T47D (cell line): Measurements from ENCODE around the gene AGMO.

ENCODE experiments used
- DNase-seq, 2 experiments: peaks; one replicate each; pipeline versions ENCODE4 v3.0.0 to v3.0.0-alpha.2; 2011 to 2012; ENCODE audit warnings: low read depth in 1 of 2, low spot score in 1 of 2
- JUND ChIP-seq: IDR thresholded peaks from 2 replicates; pipeline ENCODE4 v1.6.1; 2012; ENCODE audit warnings: low read depth
- in situ Hi-C: cut with HindIII; loops from 2 replicates; pipeline ENCODE4 v1.10.0; 2016; ENCODE audit warnings: low sequenced_read_pairs, low pct_unique_long_range_greater_than_20kb

The AGMO gene

DNA sequence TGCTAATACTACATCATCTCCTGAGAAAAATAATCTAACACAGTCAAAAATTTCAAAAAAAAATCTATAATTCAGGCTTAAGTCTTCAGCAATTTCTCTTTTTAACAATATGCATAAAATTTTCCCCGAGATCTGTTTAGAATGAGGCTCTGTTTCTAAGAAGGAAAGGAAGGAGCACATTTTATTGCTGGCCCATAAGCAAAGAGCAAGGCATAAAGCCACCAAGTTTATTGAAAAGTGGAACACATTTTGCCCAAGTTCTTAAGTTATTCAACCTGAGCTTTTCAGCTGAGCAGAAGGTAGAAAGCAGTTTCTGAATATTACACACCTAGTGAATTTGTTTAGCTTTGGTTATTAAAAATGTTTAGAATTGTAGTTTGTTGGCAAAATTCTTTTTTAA lies 73.9 kb downstream of the AGMO start:
- DNase-seq: no peak
- no peak for TF ChIP-seq JUND
- in situ Hi-C loops: no loop called here

DNA sequence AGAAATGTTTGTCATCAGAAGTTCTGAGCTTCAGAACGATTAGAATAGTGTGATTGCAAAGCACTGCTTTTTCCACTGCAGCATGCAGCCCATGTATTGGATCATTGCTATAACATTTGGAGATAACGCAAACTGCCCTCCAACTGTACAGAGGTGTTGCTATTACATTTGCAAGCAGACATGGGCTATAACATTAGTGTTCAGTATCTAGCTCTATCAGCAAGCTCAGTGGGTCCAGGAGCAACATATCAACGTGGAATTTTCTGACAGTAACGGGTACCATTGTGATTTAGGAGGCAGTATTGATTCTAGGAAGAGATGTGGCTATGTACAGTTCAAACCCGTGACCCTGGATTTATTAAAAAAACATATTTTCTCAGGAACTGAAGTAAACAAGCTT lies 75.8 kb downstream of the AGMO start:
- DNase-seq: no peak
- TF ChIP-seq JUND: no peak
- in situ Hi-C loops: no loop called here

DNA sequence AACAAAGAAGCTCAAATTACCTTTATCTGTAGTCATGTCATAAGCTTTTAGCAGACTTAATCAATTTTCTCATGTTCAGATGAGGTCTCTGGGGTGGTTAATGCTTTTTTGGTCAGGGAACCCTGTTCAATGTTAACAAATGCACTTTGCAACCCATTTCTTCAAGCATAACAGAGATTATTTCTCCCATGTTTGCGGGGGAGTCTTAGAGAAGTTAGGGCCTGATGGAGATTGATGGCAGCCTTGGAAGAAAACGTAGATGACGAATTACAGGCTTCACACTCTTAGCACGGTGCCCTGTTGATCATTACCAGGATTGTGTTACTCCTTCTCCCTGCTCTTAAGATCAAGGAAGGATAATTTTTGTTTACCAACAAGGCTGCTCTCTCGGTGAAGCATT lies 76.4 kb downstream of the AGMO start:
- in situ Hi-C loops: no loop called here
- DNase-seq: no peak
- TF ChIP-seq JUND: no peak

DNA sequence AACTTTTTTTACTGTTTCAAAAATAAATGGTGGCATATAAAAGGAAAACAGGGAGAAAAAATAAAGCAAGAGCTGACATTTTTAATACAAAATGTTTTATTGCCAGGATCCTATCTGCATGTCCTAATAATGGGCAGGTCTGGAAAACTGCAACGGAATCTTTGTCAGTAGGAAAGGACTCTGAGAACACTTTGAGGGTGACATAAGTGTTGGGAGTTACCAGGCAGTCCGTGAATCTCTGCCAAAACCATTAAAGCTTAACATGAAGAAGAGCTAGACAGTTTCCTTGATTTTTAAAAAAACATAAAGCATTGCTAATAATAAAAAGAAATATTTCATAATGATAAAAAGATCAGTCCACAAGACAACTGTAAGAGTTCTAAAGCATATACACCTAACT lies 80.7 kb downstream of the AGMO start:
- TF ChIP-seq JUND: no peak
- DNase-seq: no peak
- in situ Hi-C loops: no loop called here

DNA sequence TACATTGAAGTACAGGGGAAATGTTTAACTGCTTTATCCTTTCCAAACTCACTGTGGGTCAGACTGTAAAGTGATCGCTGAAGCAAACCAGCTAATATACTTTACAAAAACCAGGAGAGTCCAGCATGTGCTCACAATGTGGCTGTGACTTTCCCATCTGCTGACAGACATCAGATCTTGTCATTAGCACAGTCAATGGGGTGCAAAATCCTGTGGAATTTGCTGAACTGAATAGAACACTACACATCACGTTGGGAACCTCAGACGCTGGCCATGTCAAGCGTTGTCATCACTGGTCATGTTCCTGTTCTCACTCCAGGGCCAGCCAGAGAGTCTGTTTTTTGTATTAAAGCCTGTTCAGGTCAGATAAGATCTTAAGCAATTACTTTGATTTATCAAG lies 83.4 kb downstream of the AGMO start:
- no peak for TF ChIP-seq JUND
- in situ Hi-C loops: no loop called here
- DNase-seq: no peak

DNA sequence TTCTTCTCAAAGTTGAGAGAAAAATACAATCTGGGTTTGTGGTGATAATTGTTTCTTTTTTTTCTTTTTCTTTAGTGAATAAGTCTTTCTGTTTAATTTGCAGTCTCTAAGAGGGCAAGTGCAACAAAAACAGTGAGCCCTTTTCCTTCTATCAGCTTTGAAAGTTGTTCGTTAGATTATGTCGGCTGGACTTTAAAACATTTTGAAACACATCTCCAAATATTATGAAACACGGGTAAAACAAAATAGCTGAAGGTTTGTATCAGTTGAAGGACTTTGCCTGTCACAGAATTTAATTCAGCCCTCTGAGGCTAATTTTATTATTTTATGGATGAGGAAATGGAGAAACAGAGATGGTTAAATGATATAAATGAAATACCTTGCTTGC lies 85.3 kb downstream of the AGMO start:
- in situ Hi-C loops: no loop called here
- no peak for TF ChIP-seq JUND
- no peak for DNase-seq

DNA sequence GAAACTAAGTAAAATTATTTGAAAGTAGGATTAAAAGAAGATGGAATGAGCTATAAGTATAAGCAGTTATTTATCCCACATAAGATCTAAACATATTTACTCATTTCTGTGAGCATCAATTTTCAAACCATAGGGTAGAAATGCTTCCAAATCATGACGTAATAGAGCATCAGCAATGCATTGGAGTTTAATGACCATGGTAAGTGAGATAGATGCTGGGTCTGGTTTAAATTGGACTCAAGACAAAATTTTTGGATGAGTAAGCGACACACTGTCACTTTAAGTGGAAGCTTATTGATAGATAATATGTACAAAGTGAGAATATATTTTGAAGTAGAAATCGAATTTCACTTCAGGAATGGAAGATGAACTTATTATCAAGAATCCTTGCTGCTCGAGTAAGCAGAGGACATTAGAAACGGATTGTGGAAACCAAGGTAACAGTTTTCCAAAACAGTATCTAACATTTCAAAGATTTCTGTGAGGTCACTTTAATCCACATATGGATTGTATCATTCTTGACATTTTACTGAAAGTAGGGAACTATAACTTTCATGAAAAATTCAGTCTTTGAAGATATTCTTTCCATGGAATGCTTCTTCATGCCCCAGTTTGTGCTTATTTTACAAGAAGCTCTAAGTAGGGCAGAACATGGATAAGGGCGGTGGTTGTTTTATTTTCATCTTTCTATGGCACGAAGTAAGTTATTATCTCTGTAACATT lies 85.8 kb downstream of the AGMO start:
- TF ChIP-seq JUND: no peak
- in situ Hi-C loops: no loop called here
- no peak for DNase-seq

DNA sequence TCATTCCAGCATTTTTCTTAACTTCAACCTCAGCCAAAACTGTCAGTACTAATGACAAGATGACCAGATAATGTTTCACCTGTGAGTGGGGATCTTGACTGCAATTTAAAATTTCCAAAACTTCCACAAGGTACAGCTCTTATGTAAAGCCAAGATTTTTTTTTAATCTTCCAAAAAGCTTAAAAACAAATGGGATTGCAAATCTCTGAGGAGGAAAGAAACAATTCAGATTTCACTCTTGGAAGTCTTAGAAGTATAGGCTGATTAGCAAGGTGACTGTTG lies 90.2 kb downstream of the AGMO start:
- no peak for TF ChIP-seq JUND
- DNase-seq: no peak
- in situ Hi-C loops: no loop called here

DNA sequence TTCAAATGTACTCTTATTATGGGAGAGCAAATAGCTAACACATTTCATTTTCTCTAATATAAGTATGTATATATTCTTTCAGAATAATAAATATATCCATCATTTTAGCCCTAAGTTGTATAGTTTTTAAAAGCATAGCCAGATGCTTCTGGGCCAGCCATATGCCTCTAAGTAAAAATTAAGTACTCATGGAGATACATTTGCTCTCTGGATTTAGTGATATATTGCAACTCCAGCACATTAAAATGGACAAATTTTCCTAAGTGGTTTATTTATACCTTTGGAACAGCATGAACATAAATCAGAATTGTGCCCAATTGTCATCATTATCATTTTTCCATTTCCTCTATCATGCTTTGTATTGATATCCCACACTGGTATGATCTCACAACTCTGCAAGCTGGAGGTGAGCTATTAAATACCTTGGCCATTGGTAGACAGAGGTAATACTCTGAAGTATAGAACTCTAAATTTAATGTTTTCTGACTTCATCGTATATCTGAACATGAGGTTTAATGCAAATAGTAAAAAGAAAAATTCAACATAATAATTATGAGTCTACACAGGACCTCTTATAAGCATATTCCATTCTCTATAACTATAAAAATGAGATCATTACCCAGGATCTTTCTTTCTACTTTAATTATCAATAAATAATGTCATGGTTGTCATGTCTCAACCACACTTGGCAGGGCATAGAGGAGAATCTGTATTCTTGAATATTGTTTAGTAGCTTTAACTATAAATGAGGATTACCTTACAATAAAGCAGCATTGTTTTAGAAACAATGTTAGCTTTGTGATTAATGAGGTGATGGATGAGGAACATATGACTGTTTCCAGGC lies 90.8 kb downstream of the AGMO start:
- TF ChIP-seq JUND: no peak
- no peak for DNase-seq
- in situ Hi-C loops: no loop called here

DNA sequence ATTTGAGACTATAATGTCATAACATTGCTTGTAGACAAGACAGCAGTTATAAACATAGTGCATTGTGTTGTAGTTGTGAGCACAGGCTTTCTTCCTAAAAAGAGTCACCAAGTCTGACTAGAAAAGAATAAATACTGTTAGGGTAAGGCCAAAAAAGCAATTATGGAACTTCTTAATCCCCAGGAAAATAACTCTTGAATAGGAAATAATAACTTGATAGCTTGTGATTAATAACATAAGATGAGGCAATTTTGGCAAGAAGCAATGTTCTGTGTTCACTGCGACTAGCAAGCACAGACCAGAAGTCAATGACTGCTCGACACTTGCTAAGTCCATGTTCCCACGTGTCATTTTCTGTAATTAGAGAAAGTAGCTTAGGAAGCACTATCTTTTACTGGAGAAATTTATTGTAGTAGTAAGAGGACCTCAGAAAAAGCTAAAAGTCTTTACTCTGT lies 97.1 kb downstream of the AGMO start:
- TF ChIP-seq JUND: no peak
- no peak for DNase-seq
- in situ Hi-C loops: no loop called here

DNA sequence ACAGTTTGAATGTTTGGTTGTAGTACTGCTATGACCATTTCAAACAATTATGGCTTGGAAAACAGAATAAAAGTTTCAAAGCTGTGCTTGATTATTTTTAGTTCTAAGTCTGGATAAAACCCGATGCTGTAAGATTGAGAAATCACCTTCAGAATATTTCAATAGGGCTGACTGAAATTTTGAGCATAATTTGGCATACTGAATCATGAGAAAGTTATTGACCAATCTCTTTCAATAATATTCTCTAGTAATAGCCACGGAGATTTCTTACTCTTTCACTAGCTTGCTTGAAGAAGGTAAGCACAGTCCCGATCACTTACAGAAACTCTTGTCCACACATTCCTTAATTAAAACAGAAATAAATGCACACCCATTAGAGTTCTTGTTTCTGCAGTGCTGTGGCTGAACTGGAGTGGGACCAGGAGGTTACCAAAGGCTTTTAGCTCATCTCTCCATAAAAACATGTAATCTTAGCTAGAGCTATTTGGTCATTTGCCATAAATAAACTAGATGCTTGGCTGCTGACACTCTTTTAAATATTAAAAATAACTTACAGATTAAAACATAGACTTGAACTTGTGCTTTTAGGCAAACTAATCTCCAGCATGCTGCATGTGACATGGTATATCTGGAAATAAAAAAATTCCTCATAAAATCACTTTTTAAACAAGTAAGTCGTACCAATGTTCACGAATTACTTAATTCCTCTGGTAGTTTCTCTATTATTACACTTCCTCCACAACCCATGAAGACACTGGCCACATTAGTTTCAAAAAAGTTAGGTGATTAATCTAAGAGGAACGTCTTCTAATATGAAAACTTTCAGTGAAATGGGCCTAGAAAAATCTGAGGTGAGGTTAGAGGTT lies 97.8 kb downstream of the AGMO start:
- TF ChIP-seq JUND: no peak
- DNase-seq: no peak
- in situ Hi-C loops: no loop called here

DNA sequence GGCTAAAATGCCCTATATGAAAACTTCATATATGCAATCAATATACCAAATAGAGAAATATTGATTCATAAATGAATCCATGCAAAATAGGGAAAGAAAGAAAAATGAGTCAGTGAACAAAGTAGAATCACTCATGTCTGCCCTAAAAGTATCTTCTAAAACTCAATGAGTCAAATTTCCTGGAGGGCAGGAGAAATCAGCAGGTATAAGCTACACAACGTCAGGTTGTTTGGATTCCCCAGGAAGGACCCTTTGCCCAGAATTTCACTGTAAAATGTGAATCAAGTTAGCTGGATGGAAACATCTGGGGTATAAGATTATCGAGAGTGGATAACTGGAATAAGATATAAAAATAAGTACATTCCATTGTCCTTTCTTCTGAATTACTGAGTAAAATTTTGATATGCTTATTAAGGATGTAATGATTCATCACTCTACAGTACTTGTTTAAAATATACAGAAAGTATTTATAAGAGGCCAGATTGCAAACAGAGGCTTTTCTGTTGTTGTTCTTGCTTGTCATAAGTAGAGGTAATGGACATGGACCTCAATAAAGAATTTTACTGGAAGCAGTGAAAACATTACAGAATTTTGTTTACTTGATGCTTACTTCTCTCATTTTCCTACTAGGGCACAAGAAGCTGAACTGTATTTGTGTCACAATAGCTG lies 99.0 kb downstream of the AGMO start:
- DNase-seq: no peak
- no peak for TF ChIP-seq JUND
- in situ Hi-C loops: no loop called here
